WERI-Rb-1 (cell line): ENCODE results near the gene RBMS3.

Experiments used
- DNase-seq: peaks from one replicate; pipeline ENCODE4 v3.0.0-alpha.2; 2020
- H3K27ac ChIP-seq: fragments of 250-450 bp; sonication (Bioruptor Pico); 2 replicates; pipeline ENCODE4 v1.5.1; 2020; ENCODE audit warnings: mild to moderate bottlenecking, moderate library complexity
- H3K27me3 ChIP-seq: fragments of 250-450 bp; sonication (Bioruptor Pico); 2 replicates; pipeline ENCODE4 v1.5.1; 2021; ENCODE audit warnings: mild to moderate bottlenecking, low read depth, moderate library complexity; ENCODE audit not compliant: insufficient read depth, severe bottlenecking
- H3K36me3 ChIP-seq: fragments of 250-450 bp; sonication (Bioruptor Pico); 2 replicates; pipeline ENCODE4 v1.5.1; 2020; ENCODE audit warnings: mild to moderate bottlenecking, moderate library complexity
- H3K4me3 ChIP-seq: 2 replicates; pipeline ENCODE4 v1.5.1; 2011; ENCODE audit warnings: low read depth, mild to moderate bottlenecking, control low read depth, low read length
- H3K9me3 ChIP-seq: fragments of 250-450 bp; sonication (Bioruptor Pico); 2 replicates; pipeline ENCODE4 v1.5.1; 2021; ENCODE audit warnings: mild to moderate bottlenecking, moderate library complexity; ENCODE audit not compliant: severe bottlenecking
- CTCF ChIP-seq: IDR thresholded peaks from 2 replicates; pipeline ENCODE4 v1.5.1; 2011; ENCODE audit warnings: low read depth, mild to moderate bottlenecking, control low read depth, inconsistent platforms, low read length

Gene RBMS3

GRCh38 chr3:29379097-29379496 lies 98.2 kb downstream of the RBMS3 start:
- no peak overlapping the region for H3K4me3 ChIP-seq
- no peak for TF ChIP-seq CTCF
- H3K36me3 ChIP-seq = no peaks in the 10 kb centered on the region
- no peak for DNase-seq
- no peak overlapping the region for H3K27ac ChIP-seq
- H3K9me3 ChIP-seq = no peaks in the 10 kb centered on the region
- no peaks in the 10 kb centered on the region for H3K27me3 ChIP-seq

GRCh38 chr3:29381595-29381994 lies 100.7 kb downstream of the RBMS3 start:
- no peaks in the 10 kb centered on the region for H3K9me3 ChIP-seq
- no peak for DNase-seq
- H3K27ac ChIP-seq = no peak overlapping the region
- no peaks in the 10 kb centered on the region for H3K36me3 ChIP-seq
- no peak overlapping the region for H3K4me3 ChIP-seq
- no peaks in the 10 kb centered on the region for H3K27me3 ChIP-seq
- no peak for TF ChIP-seq CTCF

- TF ChIP-seq CTCF = no peak
- Histone ChIP-seq H3K36me3 (no peaks in the 10 kb centered on the region), H3K9me3 (no peaks in the 10 kb centered on the region), H3K4me3 (no peak overlapping the region), H3K27me3 (no peaks in the 10 kb centered on the region), H3K27ac (no peak overlapping the region)
- no peak for DNase-seq
Measured at GRCh38 chr3:29382409-29382808, 101.5 kb downstream of the RBMS3 start.

GRCh38 chr3:29382845-29383244 lies 102.0 kb downstream of the RBMS3 start:
- no peak for TF ChIP-seq CTCF
- no peaks in the 10 kb centered on the region for H3K27me3 ChIP-seq

GRCh38 chr3:29384640-29385039 lies 103.8 kb downstream of the RBMS3 start:
- no peak overlapping the region for H3K27ac ChIP-seq
- no peak for DNase-seq
- H3K36me3 ChIP-seq = no peaks in the 10 kb centered on the region
- H3K4me3 ChIP-seq = no peak overlapping the region
- no peaks in the 10 kb centered on the region for H3K27me3 ChIP-seq
- TF ChIP-seq CTCF = no peak
- H3K9me3 ChIP-seq = no peaks in the 10 kb centered on the region

More at GRCh38 chr3:29382845-29383244, 102.0 kb downstream of the RBMS3 start:
- no peak overlapping the region for H3K27ac ChIP-seq
- H3K36me3 ChIP-seq = no peaks in the 10 kb centered on the region
- H3K4me3 ChIP-seq = no peak overlapping the region
- no peak for DNase-seq
- no peaks in the 10 kb centered on the region for H3K9me3 ChIP-seq

- Histone ChIP-seq H3K4me3 (no peak overlapping the region), H3K27me3 (no peaks in the 10 kb centered on the region), H3K36me3 (no peaks in the 10 kb centered on the region), H3K27ac (no peak overlapping the region), H3K9me3 (no peaks in the 10 kb centered on the region)
- TF ChIP-seq CTCF = no peak
- peak; percentile 46 for DNase-seq
Measured at GRCh38 chr3:29385046-29385830, 104.4 kb downstream of the RBMS3 start.
